Stimulated activated CD8-positive, alpha-beta memory T cell treated with anti-CD3 and anti-CD28 coated beads, Interleukin-7, amount 100 ng/mL, for 4 hours (primary cell): ENCODE data around the gene ENKD1.

Experiments used
- DNase-seq, 2 donors: peaks; one replicate each; pipeline ENCODE4 v3.0.0-alpha.2; 2020; ENCODE audit warnings: low read depth in 2 of 2

The ENKD1 gene

DNA sequence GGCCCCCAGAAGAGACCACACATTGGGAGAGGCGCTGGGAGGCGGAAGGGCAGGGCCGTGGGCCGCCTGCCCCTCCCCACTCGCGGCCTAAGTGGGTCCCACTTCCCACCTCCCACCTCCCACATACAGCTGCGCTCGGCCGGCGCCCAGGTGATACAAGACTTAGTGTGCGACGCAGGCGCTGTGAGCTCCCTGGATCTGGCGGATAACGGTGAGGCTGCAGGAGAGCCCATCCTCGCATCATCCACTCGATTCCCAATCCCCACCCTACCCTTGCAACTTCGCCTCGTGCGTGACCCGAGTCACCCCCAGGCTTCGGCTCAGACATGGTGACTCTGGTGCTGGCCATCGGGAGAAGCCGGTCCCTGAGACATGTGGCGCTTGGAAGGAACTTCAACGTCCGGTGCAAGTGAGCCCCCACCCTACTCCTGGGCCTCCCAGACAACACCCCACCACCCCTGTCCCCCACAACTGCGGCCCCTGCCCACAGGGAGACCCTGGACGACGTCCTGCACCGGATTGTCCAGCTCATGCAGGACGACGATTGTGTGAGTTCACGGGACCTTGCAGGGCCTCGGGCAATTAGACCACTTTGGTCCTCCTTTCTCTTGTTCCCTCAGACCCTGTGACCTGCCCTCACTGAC lies 17.7 kb downstream of the ENKD1 start:
- DNase-seq = no peak

DNA sequence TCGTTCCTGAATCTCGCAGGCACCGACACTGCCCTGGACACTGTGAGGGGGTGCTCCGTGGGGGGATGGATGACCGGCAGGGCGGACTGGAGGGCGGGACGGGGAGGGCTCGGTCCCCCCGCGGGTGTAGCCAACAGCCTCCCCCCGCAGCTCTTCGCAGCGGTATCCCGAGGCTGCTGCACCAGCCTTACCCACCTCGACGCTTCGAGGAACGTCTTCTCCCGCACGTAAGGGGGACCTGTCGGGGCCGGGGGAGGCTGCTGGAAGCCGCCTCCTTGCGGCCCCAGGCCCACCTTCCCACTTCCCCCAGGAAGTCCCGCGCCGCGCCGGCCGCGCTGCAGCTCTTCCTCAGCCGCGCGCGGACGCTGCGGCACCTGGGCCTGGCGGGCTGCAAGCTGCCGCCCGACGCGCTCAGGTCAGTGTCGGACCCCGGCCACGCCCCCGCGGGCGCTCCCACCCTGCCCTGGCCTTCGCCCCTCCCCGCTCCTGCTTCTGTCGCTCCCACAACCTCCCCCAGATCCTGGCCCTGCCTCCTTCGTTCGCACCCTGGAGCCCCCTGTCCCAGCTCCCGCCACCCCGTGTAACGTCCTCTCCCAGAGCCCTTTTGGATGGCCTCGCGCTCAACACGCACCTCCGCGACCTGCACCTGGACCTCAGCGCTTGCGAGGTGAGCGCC lies 18.3 kb downstream of the ENKD1 start:
- no peak for DNase-seq

DNA sequence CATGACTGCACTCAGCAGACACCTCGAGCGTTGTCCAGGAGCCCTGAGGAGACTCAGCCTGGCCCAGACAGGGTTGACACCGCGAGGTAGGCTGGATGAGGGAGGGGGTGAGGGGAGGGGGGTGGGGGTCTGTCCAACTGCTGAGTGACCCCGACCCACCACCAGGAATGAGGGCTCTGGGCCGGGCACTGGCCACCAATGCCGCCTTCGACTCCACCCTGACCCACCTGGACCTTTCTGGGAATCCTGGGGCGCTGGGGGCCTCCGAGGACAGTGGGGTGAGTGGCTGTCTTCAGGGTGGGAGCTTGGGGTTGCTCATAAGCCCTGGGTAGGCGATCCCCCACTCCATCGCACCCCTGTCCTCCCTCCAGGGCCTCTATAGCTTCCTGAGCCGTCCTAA lies 18.9 kb downstream of the ENKD1 start:
- no peak for DNase-seq

DNA sequence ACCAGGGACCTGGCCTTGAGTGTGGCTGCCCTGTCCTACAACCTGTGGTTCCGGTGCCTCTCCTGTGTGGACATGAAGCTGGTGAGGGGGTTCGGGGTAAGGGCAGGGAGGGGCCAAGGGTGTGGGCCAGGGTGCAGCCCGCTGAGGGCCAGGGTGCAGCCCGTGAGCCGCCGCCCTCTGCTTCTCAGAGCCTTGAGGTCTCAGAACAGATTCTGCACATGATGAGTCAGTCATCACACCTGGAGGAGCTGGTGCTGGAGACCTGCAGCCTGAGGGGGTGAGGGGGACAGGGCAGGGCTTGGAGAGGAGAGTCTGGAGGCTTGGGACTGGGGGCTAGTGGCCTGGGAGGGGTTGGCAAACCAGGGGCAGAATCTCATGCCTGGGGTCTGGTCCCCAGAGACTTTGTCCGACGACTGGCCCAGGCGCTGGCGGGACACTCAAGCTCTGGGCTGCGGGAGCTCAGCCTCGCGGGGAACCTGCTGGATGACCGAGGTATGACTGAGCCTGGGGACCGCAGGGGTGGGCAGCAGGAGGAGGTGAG lies 19.4 kb downstream of the ENKD1 start:
- no peak for DNase-seq

DNA sequence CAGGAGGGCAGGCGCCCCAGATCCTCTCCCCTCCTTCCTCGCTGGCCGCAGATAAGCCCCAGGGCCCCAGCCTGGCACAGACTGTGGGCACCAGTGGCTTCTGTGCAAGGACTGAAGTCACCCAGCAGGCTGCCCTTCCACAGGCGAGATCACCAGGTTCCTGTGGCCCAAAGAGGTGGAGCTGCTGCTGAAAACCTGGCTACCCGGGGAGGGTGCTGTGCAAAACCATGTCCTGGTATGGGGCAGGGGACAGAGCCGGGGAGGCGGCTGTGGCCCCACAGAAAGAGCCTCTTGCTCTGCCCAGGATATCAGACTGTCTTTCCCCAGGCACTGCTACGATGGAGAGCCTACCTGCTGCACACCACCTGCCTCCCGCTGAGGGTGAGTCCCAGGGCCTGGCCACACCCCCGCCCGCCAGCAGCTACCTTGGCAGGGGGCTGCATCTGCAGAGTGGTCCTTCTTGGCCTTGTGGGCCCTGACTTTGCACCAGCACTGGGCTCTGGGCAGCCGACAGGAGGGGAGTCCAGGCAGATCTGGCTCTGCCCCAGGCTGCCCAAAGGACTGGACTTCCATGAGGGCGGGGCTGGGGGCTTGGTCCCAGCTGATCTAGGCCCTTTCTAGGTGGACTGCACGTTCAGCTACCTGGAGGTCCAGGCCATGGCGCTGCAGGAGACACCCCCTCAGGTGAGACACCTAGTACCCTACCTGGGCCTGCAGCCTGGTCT lies 21.0 kb downstream of the ENKD1 start:
- DNase-seq = no peak

DNA sequence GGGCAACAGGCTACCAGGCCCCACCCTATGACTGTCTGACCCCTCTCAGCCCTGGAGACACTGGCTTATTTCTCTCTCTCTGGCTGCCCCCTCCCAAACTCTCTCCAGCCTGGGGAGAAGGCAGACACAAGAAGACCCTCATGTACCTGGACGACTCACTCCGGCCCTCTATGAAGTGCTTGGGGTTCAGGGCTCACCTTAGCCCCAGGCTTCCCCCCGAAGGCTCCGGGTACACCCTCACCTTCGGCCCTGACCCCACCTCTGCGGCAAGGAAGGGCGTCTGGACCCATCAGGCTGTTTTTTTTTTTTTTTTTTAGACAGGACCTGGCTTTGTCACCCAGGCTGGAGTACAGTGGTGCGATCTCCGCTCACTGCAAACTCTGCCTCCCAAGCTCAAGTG lies 22.5 kb downstream of the ENKD1 start:
- no peak for DNase-seq

DNA sequence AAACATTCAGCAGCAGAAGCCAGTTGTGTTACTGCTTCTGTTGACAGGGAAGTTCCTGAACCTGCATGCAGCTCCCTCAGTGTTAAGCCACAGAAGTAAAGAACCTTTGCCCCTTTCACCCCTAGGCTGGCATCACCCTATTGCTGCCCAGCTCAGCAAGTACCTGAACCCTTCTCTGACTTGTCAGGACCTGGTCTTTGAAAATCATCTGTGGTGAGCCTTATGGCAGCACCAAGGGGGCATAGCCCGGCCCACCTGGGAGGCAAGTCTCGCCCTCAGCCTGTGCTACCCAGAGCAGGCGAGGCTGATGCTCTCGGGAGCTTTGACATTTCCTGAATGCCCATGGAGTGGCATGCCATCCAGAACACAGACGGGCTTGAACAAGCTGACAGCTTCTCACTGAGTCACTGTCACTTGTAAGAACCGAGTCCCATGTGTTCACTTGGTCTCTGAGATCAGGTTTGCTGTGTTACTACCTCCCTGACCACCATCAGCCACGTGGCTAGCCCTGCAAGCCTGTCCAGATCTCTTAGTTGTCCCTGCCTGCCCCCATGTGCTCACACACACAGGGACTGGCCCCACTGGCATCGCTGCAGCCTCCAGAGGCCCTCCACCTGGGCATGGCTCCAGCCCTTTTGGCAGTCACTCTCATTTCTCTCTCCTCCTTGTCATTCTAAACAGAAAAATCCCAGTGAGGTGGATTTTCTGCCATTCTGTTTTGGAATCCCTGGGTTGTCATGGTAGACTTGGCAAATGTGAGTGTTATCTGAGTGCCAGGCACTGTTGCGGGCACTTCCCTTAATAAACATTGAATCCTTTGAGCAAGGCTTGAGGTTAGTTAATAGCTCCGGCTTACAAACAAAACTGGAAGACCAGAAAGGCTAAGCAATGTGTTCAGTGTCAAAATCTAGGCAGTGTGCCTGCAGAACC lies 24.5 kb downstream of the ENKD1 start:
- no peak for DNase-seq

DNA sequence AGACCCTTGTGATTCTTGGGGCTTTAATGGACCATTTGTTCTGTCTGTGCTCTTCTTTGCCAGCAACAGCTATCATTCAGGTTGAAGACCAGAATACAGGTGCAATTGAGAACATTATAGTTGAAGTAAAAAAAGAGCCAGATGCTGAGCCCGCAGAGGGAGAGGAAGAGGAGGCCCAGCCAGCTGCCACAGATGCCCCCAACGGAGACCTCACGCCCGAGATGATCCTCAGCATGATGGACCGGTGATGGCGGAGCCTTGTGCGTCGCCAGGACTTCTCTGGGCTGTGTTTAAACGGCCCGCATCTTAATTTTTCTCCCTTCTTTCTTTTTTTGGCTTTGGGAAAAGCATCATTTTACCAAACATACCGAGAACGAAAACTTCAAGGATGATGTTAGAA lies 28.9 kb downstream of the ENKD1 start:
- DNase-seq = no peak

DNA sequence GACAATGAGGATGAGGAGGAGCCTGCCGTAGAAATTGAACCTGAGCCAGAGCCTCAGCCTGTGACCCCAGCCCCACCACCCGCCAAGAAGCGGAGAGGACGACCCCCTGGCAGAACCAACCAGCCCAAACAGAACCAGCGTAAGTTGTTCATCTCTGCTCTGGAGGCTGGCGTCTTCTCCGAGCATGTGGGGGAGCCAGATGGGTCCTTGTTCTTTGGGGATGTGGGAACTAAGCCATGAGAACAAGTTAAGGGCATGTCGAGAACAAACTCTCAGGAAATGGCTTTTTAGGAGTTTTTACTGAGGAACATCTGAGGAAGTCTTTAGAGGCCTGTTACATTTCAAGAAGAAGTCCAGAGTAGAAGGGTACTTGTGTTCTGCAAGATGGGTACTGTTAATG lies 29.8 kb downstream of the ENKD1 start:
- DNase-seq = no peak

DNA sequence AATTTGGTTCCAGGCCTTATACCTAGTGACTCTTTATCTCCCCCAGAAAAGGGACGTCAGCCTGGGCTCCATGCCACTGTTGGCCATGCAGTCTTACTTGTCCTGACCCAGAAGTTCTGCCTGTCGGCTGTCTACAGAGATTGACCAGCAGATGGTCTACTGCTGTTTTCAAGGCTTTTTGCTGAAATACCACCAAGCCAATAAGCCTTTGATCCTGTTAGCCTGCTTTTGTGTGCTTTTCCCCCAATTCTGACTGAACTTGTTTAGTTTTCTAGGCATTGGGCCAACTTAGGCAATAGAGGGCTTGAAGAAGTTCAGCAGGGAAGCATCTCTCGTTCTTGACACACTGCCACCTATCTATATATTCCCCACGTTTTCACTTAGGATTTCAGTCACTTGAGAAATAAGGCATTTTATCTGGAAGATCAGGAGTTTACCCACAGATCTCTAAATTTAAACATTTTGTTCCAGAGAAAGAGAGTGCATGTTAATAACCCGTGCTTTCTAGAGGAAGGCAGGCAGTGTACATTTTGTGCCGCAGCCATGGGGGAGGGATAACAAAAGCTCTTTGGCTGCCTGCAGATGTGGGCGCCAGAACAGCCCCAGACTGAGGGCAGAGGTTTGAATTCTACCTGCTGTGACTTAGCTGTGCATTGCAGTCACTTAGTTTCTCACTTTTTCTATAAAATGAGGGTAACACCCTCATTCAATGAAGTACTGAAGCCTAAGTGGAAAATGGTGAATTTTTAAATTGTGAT lies 34.0 kb downstream of the ENKD1 start:
- no peak for DNase-seq

DNA sequence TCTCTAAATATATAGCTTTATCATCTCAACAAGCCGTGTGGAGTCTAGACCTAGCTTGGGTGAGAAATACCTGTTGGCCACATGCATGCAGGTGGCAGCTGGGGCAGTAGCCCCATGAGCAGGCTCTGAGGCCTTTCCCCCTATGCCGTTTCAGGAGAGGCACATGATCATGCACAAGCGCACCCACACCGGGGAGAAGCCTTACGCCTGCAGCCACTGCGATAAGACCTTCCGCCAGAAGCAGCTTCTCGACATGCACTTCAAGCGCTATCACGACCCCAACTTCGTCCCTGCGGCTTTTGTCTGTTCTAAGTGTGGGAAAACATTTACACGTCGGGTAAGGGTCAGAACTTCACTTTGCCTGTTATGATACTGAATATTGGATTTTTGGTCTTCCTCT lies 38.3 kb downstream of the ENKD1 start:
- no peak for DNase-seq

DNA sequence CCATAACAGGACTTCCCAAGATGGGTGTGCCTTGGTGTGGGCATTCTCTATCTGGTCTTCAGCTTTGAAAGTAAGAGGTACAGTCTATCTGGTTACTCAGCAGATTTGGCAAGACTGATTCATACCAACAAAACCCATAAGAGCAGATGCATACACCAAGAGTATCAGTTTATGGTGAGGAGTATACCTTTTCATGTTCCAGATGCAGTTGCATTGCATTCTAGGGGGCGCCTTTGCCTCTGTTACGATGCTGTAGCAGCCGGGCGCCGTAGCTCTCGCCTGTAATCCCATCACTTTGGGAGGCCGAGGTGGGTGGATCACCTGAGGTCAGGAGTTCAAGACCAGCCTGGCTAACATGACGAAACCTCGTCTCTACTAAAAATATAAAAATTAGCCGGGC lies 52.7 kb downstream of the ENKD1 start:
- no peak for DNase-seq
